ENCODE data around the gene PLCD3. TPM values are rescaled to one million over a fixed set of nuclear protein-coding genes. Genes with fewer than 3 reads are reported as not detected.

PLCD3 gene
- total RNA-seq, 2 donors from 2014 or later = 34.8 to 42.9 TPM

GRCh38 chr17:45143094-45143670, 10.9 kb upstream of the PLCD3 start:
- Mint-ChIP-seq H3K27me3 (ENCODE audit: insufficient read depth) (no peaks in the 10 kb centered on the region), H3K9me3 (no peaks in the 10 kb centered on the region), H3K27ac (peak overlapping the region; percentile 84), H3K4me1 (peaks cover 34% of the 10 kb centered on the region), H3K36me3 (ENCODE audit: low read depth) (peaks cover 7% of the 10 kb centered on the region), H3K4me3 (peak overlapping the region; percentile 53)
- TF ChIP-seq CTCF (conservative IDR thresholded peaks at IDR 0.05) = no peak
- WGBS, 2 experiments (ENCODE audit: insufficient coverage in 1 of 2, insufficient read length in 1 of 2) = 52 to 71% methylated on average over 7 to 13 of the region's 13 CpGs
- peak overlapping the region; percentile 49 for H3K4me3 ChIP-seq (ENCODE audit: low read length)
- peak; percentile 78 for DNase-seq
- H3K4me1 ChIP-seq (ENCODE audit: control insufficient read depth, insufficient read depth, low read length) = peaks cover 23% of the 10 kb centered on the region
- H3K9ac ChIP-seq (ENCODE audit: extremely low read depth, low read length, poor library complexity, severe bottlenecking) = no peak overlapping the region
- no peak overlapping the region for H3K27ac ChIP-seq (ENCODE audit: low read depth, low read length)
- no peaks in the 10 kb centered on the region for H3K36me3 ChIP-seq (ENCODE audit: control insufficient read depth, insufficient read depth, low read length)
- H3K9me3 ChIP-seq (ENCODE audit: control insufficient read depth, low read length) = no peaks in the 10 kb centered on the region
- no peaks in the 10 kb centered on the region for H3K27me3 ChIP-seq (ENCODE audit: control insufficient read depth, insufficient read depth, low read length, poor library complexity, severe bottlenecking)

GRCh38 chr17:45139533-45139920, 7.2 kb upstream of the PLCD3 start:
- Histone ChIP-seq H3K4me1 (ENCODE audit: control insufficient read depth, insufficient read depth, low read length) (peaks cover 19% of the 10 kb centered on the region), H3K9me3 (ENCODE audit: control insufficient read depth, low read length) (no peaks in the 10 kb centered on the region), H3K9ac (ENCODE audit: extremely low read depth, low read length, poor library complexity, severe bottlenecking) (no peak overlapping the region), H3K27me3 (ENCODE audit: control insufficient read depth, insufficient read depth, low read length, poor library complexity, severe bottlenecking) (no peaks in the 10 kb centered on the region), H3K4me3 (ENCODE audit: low read length) (no peak overlapping the region), H3K27ac (ENCODE audit: low read depth, low read length) (no peak overlapping the region), H3K36me3 (ENCODE audit: control insufficient read depth, insufficient read depth, low read length) (no peaks in the 10 kb centered on the region)
- no peak for DNase-seq
- Mint-ChIP-seq H3K27ac (no peak overlapping the region), H3K27me3 (ENCODE audit: insufficient read depth) (no peaks in the 10 kb centered on the region), H3K4me1 (peaks cover 20% of the 10 kb centered on the region), H3K36me3 (ENCODE audit: low read depth) (peaks cover 7% of the 10 kb centered on the region), H3K4me3 (no peak overlapping the region), H3K9me3 (no peaks in the 10 kb centered on the region)
- no peak for TF ChIP-seq CTCF (conservative IDR thresholded peaks at IDR 0.05)
- WGBS, 2 experiments (ENCODE audit: insufficient coverage in 1 of 2, insufficient read length in 1 of 2) = 84 to 95% methylated on average over 4 of the region's 4 CpGs

GRCh38 chr17:45138911-45139532, 6.7 kb upstream of the PLCD3 start:
- Histone ChIP-seq H3K27ac (ENCODE audit: low read depth, low read length) (no peak overlapping the region), H3K27me3 (ENCODE audit: control insufficient read depth, insufficient read depth, low read length, poor library complexity, severe bottlenecking) (no peaks in the 10 kb centered on the region), H3K4me3 (ENCODE audit: low read length) (no peak overlapping the region), H3K36me3 (ENCODE audit: control insufficient read depth, insufficient read depth, low read length) (no peaks in the 10 kb centered on the region), H3K4me1 (ENCODE audit: control insufficient read depth, insufficient read depth, low read length) (peaks cover 19% of the 10 kb centered on the region), H3K9me3 (ENCODE audit: control insufficient read depth, low read length) (no peaks in the 10 kb centered on the region), H3K9ac (ENCODE audit: extremely low read depth, low read length, poor library complexity, severe bottlenecking) (no peak overlapping the region)
- peak; percentile 81 for DNase-seq
- H3K9me3 Mint-ChIP-seq = no peaks in the 10 kb centered on the region
- H3K27ac Mint-ChIP-seq = no peak overlapping the region
- no peak overlapping the region for H3K4me3 Mint-ChIP-seq
- TF ChIP-seq CTCF (conservative IDR thresholded peaks at IDR 0.05) = no peak
- no peaks in the 10 kb centered on the region for H3K27me3 Mint-ChIP-seq (ENCODE audit: insufficient read depth)
- peaks cover 7% of the 10 kb centered on the region for H3K36me3 Mint-ChIP-seq (ENCODE audit: low read depth)
- H3K4me1 Mint-ChIP-seq = peaks cover 20% of the 10 kb centered on the region
- 65 to 77% methylated on average over 5 to 13 of the region's 14 CpGs for WGBS, 2 experiments (ENCODE audit: insufficient coverage in 1 of 2, insufficient read length in 1 of 2)

Measured in endodermal cell (in vitro differentiated cells).